Vagina (tissue), 2 donors: ENCODE results near the gene DOCK1. TPM values are rescaled to one million over a fixed set of nuclear protein-coding genes. Genes with fewer than 3 reads are reported as not detected.

Source experiments
- DNase-seq, 2 donors: peaks; one replicate each; pipeline ENCODE4 v3.0.0-alpha.2; 2017; ENCODE audit errors: extremely low spot score in 2 of 2
- H3K27ac ChIP-seq: fragments of 200-600 bp; sonication (generic); one replicate; pipeline ENCODE4 v1.5.1; 2019
- H3K27me3 ChIP-seq: fragments of 200-600 bp; sonication (generic); one replicate; pipeline ENCODE4 v1.5.1; 2019
- H3K36me3 ChIP-seq, 2 donors: fragments of 200-600 bp; sonication (generic); one replicate each; pipeline ENCODE4 v1.5.1; 2017 to 2019
- H3K4me1 ChIP-seq: fragments of 200-600 bp; sonication (generic); one replicate; pipeline ENCODE4 v1.5.1; 2019
- H3K4me3 ChIP-seq, 2 donors: fragments of 200-600 bp; sonication (generic); 1 replicate in 1 of 2; 2 replicates in 1 of 2; pipeline ENCODE4 v1.5.1; 2016 to 2019
- H3K9me3 ChIP-seq: fragments of 200-600 bp; sonication (generic); one replicate; pipeline ENCODE4 v1.5.1; 2019
- CTCF ChIP-seq, 3 experiments: fragments of 450-650 bp in 2 of 3; fragments of 200-600 bp in 1 of 3; sonication (generic) in 1 of 3; IDR thresholded peaks; one replicate each; pipeline ENCODE4 v1.5.1; 2017 to 2019; ENCODE audit warnings: antibody characterized with exemption in 3 of 3, mild to moderate bottlenecking in 2 of 3, moderate library complexity in 2 of 3
- POLR2A ChIP-seq, 2 donors: fragments of 450-650 bp; IDR thresholded peaks; one replicate each; pipeline ENCODE4 v1.6.1; 2017; ENCODE audit warnings: antibody characterized with exemption in 2 of 2, mild to moderate bottlenecking in 2 of 2, moderate library complexity in 2 of 2
- POLR2AphosphoS5 ChIP-seq, 2 donors: sonication (generic); formaldehyde crosslinking; IDR thresholded peaks; one replicate each; pipeline ENCODE4 v1.9.0; 2017; ENCODE audit warnings: antibody characterized with exemption in 2 of 2, mild to moderate bottlenecking in 2 of 2, low read depth in 1 of 2; ENCODE audit not compliant: insufficient read depth in 1 of 2
- intact Hi-C: fragments of 100-400 bp; cut with DNase I; formaldehyde crosslinking; loops from one replicate; pipeline ENCODE4 v1.15.1; 2023
- total RNA-seq: library from RNA; depleted of rRNA; stranded (reverse); fragments of >200 nt; gene quantifications from one replicate; pipeline ENCODE4 v1.2.3, GENCODE V29; 2016

The DOCK1 gene
- total RNA-seq, 1 donor from 2014 or later = 64.6 TPM

DNA sequence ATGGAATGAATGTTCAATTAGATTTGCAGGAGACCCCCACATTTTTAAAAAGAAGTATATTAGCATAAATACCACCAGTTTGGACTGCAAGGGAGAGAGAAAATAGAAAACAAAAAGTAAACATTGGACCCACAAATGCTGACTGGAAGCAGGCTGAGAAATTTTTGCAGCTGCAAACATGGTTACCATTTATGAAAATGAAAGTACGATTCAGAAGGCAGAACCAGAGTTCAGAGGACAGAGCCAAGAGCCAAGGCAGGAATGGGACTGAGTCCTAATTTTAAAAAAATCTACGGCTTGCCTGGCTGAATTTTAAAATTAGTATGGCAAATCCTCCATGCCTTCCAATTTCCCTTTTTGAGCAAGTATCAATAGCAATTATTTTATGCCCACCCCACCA lies 569.3 kb downstream of the DOCK1 start:
- Histone ChIP-seq H3K36me3 (no peaks in the 10 kb centered on the region), H3K27ac (no peak overlapping the region), H3K27me3 (no peaks in the 10 kb centered on the region), H3K4me1 (no peaks in the 10 kb centered on the region), H3K4me3 (no peak overlapping the region), H3K9me3 (no peaks in the 10 kb centered on the region)
- intact Hi-C loops = no loop called here
- DNase-seq = no peak
- TF ChIP-seq POLR2A (IDR thresholded peaks at IDR 0.05) (no peak), POLR2AphosphoS5 (IDR thresholded peaks at IDR 0.05; ENCODE audit: insufficient read depth in 1 of 2, low read depth in 1 of 2) (no peak), CTCF (IDR thresholded peaks at IDR 0.05) (no peak)

GRCh38 chr10:127485153-127485857 lies 580.1 kb downstream of the DOCK1 start:
- Histone ChIP-seq H3K4me1 (no peaks in the 10 kb centered on the region), H3K27me3 (no peaks in the 10 kb centered on the region), H3K36me3 (no peaks in the 10 kb centered on the region), H3K4me3 (no peak overlapping the region), H3K9me3 (no peaks in the 10 kb centered on the region), H3K27ac (no peak overlapping the region)
- intact Hi-C loops = no loop called here
- TF ChIP-seq POLR2AphosphoS5 (IDR thresholded peaks at IDR 0.05; ENCODE audit: insufficient read depth in 1 of 2, low read depth in 1 of 2) (no peak), POLR2A (IDR thresholded peaks at IDR 0.05) (no peak), CTCF (IDR thresholded peaks at IDR 0.05) (no peak)
- no peak for DNase-seq

DNA sequence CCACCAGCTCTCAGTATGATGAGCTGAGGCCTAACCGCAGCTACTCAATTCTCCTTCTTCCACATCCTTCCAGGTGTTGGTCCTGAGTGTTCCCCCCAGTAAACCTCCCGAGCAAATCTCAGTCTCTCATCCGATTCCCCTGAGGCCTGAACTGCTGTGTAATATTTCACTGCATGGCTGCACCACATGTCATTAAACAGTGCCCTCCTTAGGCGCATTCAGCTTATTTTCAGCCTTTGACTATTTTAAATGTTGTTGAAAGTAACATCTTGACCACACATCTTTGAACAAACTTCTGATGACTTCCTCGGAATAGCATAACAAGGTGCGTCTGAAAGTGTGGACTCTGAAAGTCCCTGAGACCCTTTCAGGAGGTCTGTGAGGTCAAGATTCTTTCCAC lies 581.1 kb downstream of the DOCK1 start:
- Histone ChIP-seq H3K4me1 (no peaks in the 10 kb centered on the region), H3K27ac (no peak overlapping the region)
- TF ChIP-seq CTCF (IDR thresholded peaks at IDR 0.05) = no peak
- no peak for TF ChIP-seq POLR2AphosphoS5 (IDR thresholded peaks at IDR 0.05; ENCODE audit: insufficient read depth in 1 of 2, low read depth in 1 of 2)

DNA sequence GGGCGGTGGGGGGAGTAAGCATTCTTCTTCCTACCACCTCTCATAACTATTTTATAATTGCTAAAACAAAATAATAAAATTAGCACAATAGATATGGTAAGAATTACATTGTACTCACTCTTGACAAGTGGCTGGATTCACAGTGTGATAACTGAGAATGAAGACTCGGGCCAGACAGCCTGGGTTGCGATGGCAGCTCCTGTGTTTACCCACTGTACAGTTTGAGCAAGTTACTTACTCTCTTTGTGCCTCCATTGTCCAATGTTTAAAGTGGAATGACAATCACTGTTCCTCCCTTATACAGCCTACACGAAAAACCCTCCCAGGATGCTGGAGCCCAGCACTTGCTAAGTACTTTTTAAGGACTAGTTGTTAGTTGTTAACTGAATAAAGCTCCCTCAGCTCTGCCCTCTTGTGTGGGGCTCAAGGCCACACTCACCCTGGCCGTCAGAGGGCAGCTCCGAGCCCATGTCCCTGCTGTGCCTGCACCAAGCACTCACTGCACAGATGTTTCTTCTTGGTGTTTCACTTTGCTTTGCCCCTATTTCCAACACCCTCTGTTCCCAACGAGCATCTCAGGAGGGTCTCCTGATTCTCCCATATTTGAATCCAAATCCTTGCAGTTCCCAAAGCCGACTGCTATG lies 587.5 kb downstream of the DOCK1 start:
- intact Hi-C loops = no loop called here
- H3K9me3 ChIP-seq = no peaks in the 10 kb centered on the region
- no peaks in the 10 kb centered on the region for H3K36me3 ChIP-seq
- H3K4me3 ChIP-seq = no peak overlapping the region
- TF ChIP-seq POLR2A (IDR thresholded peaks at IDR 0.05) = no peak
- TF ChIP-seq POLR2AphosphoS5 (IDR thresholded peaks at IDR 0.05; ENCODE audit: insufficient read depth in 1 of 2, low read depth in 1 of 2) = no peak
- TF ChIP-seq CTCF (IDR thresholded peaks at IDR 0.05) = no peak
- H3K4me1 ChIP-seq = no peaks in the 10 kb centered on the region
- H3K27me3 ChIP-seq = no peaks in the 10 kb centered on the region
- DNase-seq = no peak
- H3K27ac ChIP-seq = no peak overlapping the region

More for the DNA sequence above, 581.1 kb downstream of the DOCK1 start:
- H3K4me3 ChIP-seq = no peak overlapping the region
- no peaks in the 10 kb centered on the region for H3K36me3 ChIP-seq
- H3K9me3 ChIP-seq = no peaks in the 10 kb centered on the region
- intact Hi-C loops = no loop called here
- DNase-seq = no peak
- no peaks in the 10 kb centered on the region for H3K27me3 ChIP-seq

GRCh38 chr10:127496035-127496434 lies 590.8 kb downstream of the DOCK1 start:
- H3K9me3 ChIP-seq = no peaks in the 10 kb centered on the region
- no peaks in the 10 kb centered on the region for H3K27me3 ChIP-seq
- intact Hi-C loops = no loop called here
- no peak overlapping the region for H3K27ac ChIP-seq
- H3K4me1 ChIP-seq = no peaks in the 10 kb centered on the region
- TF ChIP-seq CTCF (IDR thresholded peaks at IDR 0.05) (no peak), POLR2A (IDR thresholded peaks at IDR 0.05) (no peak), POLR2AphosphoS5 (IDR thresholded peaks at IDR 0.05; ENCODE audit: insufficient read depth in 1 of 2, low read depth in 1 of 2) (no peak)
- no peaks in the 10 kb centered on the region for H3K36me3 ChIP-seq
- no peak overlapping the region for H3K4me3 ChIP-seq
- no peak for DNase-seq
